GF-D8 (cell line): Measurements from ENCODE around the gene AUNIP.

ENCODE experiments used
- DNase-seq: peaks from one replicate; lab custom pipeline; 2025; lab: John Stamatoyannopoulos, UW

AUNIP gene

DNA sequence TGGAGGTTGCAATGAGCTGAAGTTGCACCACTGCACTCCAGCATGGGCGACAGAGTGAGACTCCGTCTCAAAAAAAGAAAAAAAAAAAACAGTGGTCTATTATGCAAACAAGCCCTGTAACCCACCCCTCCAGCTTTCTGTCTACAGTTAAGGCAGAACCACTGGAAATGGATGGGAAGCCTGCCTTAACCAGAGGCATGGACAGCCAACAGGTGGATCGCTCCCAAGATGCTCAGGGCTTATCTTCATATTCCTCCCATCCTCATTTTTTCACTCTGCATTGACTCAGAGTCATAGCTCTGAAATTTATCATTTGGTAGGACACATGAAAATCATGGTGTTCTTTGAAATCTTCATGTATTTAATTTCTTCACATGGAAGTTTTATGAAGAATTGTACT lies 30.8 kb downstream of the AUNIP start:
- DNase-seq: no peak

DNA sequence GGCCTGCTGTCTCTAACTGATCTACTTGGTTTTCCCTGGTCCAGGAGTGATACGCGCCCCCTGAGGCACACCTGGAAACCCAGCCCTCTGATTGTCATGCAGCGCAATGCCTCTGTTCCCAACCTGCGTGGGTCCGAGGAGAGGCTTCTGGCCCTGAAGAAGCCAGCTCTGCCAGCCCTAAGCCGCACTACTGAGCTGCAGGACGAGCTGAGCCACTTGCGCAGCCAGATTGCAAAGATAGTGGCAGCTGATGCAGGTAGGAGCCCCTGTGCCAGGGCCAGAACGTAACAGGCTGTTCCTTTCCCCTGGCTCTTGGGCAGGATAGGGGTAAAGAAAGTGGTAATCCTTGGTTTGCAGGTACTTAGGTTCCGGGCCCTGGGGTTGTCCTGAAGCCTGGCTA lies 32.7 kb downstream of the AUNIP start:
- no peak for DNase-seq

- DNase-seq: no peak
Measured at GRCh38 chr1:25825605-25826004, 33.7 kb downstream of the AUNIP start.

GRCh38 chr1:25821630-25822091 lies 37.6 kb downstream of the AUNIP start:
- DNase-seq: no peak

- no peak for DNase-seq
Measured at GRCh38 chr1:25821112-25821476, 38.2 kb downstream of the AUNIP start.

DNA sequence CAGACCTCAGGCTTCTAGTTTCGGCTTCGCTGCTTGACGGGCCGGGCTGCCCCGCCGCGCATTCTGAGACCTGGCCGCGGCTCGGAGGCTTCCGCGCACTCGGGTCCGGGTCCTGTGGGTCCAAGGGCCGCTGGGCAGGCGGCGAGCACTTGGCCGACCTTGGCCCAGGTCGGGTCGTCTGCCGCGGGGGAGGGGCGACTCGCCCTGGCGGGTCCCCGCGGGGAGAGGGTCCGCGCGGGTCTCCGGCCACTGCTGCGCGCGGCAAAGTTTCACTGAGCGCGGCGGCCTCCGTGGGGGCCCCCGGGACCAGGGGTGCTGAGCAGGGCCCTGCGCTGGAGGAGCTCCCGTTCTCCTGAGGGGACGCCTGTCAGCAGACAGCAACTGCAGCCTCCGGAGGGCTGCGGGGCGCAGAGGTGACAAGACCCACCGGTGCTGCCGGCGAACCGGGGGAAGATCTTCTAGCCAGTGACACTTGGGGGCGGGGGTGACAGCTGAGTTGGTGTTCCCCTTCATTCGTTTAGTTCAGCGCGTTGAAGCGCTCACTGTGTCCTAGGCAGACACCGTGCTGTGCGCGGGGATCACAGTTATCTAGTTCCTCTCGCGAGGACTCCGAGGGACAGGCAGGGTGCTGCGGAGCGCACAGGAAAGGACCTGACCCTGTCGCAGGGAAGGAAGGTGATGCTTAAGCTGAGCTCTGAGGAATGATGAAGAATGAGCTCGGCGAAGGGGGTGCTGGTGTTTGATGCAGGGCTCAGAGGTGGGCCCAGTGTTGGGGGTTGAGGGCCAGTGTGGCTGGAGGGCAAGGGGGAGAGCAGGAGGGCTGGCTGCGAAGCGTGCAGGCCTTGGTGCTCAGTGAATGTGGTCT lies 38.8 kb downstream of the AUNIP start:
- DNase-seq: peak; percentile 55

DNA sequence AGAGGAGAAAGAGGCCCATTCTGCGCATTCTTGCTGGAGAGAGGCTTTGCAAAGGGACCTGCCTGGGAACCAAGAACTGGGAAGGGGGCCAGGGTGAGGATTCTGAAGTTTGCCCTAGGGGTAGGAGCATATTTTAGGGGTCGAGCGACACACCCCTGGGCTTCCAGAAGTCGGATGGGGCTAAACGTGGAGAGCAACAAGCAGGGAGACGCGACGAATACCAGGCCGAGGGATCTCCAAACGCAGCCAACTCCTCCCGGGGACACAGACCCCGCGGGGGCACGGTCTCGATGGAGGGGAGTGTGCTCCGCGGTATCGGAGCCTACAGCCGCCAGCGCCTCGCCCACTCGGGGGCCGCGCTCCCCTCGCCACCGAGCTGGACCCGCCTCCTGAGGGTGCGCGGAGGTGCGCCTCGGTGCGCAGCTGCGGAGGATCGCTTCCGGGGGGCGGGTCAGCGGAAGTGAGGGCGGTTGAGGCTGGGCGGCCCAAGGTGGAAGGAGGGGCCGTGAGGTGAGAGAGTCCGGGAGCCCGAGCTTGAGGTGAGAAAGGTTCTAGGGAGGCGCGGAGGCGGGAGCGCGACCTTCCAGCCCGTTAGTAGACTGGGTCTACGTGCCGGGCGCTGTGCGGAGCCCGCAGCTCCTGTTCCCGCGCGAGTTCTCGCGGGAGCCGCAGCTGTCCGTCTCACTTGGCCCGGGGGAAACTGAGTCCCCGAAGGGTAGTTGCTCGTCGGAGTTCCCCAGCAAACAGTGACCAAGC lies 39.6 kb downstream of the AUNIP start, which contains the start of gene MTFR1L:
MTFR1L (plus strand) TSS at position 464 of the 756 bp plus-strand sequence. CDS start 3,151 bp downstream, outside the sequence.
- peak; percentile 69 for DNase-seq

DNA sequence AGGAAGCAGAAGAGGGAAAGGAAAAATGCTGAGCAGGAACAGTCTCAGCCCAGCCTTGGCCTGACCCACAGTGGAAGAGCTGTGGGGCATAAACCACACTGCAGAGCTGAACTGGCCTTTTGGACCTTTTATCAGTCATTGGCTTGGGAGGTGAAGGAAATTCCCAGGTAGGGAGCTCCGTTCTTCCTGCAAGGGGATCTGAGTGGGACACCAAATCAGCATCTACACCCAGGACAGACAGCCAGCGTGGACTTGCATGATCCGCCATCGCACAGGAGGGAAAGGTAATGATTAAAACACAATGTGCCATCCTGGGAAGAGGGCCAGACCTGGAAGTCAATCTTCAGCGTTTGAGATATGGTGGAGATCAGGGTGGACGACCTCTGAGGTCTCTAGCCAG lies 40.7 kb downstream of the AUNIP start:
- no peak for DNase-seq

GRCh38 chr1:25817840-25818501 lies 41.3 kb downstream of the AUNIP start:
- no peak for DNase-seq

- DNase-seq: no peak
Measured at GRCh38 chr1:25816112-25816718, 43.0 kb downstream of the AUNIP start.

DNA sequence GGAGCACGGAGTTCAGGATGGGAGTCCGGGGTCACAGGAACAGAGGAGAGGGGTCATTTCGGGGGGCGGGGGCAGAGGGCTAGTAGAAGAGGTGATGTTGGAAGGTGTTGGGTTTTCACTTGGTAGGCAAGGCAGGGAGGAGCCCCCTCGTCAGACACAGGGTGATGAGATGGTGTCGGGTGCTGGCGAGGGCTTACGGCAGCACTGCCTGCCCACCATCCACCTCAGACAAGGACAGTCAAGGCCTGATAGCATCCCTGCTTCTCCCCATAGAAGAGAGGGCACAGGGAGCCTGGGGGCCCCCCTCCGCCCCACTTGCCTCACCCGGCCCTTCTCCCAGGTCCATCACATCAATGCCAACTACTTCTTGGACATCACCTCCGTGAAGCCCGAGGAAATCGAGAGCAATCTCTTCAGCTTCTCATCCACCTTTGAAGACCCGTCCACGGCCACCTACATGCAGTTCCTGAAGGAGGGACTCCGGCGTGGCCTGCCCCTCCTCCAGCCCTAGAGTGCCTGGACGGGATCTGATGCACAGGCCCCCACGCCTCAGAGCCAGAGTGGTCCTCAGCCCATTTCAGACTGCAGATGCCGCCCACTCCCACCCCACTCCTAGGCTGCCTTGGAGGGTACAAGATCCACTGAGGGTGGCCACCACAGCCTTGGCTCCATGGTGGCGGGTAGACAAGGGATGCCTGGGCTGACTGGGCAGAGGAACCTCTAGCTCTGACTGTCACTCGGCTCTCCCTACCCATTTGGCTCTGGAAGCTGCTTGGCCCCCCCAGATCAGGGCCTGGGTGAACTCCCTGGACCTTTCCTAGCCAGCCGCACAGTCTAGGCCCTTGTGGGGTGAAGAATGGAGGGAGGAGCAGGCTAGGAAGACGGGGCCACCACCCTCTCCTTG lies 43.8 kb downstream of the AUNIP start:
- no peak for DNase-seq

DNA sequence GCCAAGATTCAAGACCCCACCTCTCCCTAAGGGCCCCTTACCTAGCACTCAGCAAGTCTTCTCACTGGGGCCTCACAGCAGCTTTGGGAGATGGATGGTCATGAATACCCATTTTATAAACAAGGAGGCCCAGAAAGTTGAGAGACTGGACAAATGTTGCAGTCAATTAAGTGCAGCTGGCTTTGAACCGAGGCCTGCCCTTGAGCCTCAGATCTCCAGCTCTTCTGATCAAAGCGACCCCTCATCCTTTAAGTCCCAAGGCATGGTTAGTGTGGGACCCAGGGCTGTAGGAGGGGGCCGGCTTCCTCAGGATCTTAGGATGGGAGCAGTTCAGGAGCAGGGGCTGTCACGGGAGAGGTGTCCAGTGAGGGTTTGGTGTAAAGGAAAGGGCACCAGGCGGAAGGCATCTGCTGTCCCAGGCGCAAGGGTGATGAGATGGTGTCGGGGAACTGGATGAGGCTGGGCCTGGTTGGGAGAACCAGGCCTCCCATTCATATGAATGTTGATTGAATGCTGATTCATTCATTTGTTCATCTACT lies 44.6 kb downstream of the AUNIP start:
- no peak for DNase-seq

DNA sequence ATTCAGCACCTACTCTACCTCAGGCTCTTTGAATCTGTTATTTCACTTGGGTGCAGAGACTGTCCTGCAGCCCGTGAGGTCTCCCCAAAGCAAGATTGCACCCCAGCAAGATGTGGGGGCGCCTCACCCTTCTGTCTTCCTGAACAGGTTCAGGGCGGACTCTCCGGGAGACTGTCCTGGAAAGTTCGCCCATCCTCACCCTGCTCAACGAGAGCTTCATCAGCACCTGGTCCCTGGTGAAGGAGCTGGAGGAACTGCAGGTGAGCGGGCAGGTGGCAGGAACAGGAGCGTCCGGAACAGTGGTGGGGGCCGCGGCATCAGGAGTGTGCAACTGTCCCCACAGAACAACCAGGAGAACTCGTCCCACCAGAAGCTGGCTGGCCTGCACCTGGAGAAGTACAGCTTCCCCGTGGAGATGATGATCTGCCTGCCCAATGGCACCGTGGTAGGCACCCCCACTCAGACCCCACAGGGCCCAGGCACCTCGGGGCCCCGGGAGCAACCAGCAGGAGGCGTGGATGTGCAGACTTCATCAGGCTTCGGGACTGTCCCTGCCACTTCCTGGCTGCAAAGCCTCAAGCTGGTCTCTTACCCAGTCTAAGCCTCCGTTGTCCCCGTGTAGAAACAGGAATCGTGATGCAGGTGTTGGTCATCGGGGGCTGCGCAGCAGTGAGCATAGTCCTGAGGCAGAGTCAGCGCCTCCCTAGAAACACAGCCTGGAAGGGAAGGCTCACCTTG lies 45.4 kb downstream of the AUNIP start:
- no peak for DNase-seq

DNA sequence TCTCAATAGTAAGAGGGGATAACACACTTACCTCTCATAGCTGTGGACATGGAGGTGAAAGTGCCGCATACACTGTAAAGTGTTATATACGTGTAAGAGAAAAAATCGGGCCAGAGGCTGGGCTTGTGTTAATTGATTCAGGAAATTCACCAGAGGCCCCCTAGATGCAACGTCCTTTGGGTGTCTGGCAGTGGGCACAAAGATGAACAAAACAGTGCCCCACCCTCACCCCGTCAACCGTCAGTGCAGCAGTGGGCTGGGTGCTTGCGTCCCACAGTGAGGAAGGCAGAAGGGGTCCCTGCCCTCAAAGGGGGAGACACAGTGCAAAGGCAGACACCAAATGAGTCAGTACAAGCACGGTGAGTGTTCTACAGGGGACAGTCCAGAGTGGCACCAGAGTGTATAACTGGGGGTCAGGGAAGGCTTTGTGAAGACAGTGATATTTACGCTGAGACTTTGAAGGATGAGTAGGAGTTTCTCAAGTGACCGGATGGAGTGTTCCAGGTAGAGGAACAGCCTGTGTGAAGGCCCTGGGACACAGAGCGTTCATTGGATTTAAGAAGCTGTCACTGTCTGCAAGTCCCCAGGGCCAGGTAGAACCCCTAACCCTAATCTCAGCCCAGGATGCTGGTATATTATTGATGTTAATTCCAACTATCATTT lies 46.1 kb downstream of the AUNIP start:
- DNase-seq: no peak

DNA sequence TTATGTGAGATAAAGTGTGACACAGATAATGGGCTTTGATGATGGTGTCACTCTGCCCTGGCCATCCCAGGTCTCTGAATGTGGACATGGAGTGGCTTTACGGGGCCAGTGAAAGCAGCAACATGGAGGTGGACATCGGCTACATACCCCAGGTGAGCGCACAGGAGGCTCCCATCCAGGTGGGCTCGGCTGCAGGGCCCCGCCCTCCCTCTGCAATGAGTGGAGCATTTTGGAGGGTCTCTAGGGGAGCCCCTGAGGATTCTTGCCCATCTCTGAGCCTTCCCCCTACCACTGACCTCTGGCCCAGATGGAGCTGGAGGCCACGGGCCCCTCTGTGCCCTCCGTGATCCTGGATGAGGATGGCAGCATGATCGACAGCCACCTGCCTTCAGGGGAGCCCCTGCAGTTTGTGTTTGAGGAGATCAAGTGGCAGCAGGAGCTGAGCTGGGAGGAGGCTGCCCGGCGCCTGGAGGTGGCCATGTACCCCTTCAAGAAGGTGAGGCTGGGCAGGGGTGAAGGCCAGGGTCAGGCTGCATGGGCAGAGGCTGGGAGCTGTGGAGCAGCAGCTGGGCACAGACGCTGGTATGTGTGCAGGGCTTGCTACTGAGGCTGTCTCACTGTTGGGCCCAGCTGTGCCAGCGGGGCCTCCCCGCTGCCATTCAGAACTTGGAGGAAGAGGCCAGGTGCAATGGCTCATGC lies 47.7 kb downstream of the AUNIP start:
- no peak for DNase-seq

DNA sequence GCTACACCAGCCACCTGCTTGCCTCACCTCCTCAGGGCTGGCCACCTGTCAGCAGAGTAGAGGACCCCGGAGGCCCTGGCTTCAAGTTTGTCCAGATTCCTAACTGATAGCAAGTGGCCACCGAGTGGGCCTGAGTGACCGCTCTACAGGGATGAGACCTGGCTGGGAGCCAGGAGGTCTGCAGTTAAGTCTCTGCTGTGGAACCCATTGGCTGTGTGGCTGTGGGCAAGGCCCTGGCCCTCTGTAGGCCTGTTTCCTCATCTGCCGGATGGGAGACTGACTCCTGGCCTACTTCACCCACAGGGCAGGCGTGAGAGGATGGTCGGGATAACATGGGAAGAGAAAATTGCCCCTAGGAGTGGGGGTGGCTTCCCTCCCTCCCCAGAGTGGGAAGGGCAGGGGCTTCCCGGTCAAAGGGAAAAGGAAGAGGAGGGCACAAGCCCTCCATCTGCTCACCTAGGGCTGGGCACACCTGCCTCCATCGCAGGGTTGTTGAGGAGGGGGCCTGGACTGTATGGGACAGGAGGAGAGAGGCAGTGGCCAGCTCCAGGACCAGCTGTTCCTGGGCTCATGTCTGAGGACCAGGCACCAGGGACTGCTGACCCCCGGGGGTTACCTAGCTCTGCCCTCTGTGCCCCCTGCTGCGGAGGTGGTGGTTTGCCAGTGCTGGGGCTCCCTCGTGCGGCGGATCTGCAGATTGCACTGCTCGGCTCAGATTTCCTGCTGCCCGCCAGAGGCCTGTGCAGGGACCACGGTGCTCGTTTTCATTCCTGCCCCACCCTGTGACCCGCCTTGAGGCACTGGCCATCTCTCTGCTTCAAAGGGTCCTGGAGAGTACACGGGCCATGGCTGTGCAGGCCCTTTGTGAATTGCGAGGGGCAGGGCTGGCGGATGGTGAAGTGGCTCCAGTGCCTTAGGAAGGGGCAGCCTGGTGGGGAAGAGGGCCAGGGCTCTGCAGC lies 48.6 kb downstream of the AUNIP start:
- no peak for DNase-seq

DNA sequence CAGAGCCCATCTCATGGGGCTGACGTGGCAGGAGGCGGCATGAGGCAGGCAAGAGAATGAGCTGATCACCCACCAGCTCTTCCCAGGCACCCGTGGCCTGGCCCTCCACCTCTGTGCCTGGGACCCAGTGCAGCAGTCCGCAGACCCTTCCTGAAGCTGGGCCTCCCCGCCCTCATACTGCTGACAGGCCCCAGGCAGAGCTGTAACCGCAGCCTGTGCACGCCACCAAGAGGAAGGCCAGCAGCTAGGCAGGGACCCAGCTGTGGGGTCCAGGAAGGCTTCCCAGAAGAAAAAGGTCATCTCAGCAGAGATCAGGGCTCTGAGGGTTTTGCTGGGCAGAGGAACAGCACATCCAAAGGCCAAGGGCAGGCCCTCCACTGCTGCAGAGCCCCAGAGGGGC lies 49.3 kb downstream of the AUNIP start:
- DNase-seq: peak; percentile 70
